Ectodermal cell (in vitro differentiated cells): ENCODE measurements around the gene SIGLEC5.

Experiments
- H3K27ac ChIP-seq: 2 replicates; pipeline ENCODE4 v1.7.0; 2013; ENCODE audit warnings: mild to moderate bottlenecking, low read depth, low read length; ENCODE audit not compliant: insufficient read depth, poor library complexity, severe bottlenecking
- H3K27me3 ChIP-seq: 2 replicates; pipeline ENCODE4 v1.7.0; 2013; ENCODE audit warnings: mild to moderate bottlenecking, low read length; ENCODE audit not compliant: insufficient read depth, control insufficient read depth, poor library complexity, severe bottlenecking
- H3K36me3 ChIP-seq: one replicate; pipeline ENCODE4 v1.7.0; 2013; ENCODE audit warnings: low read length; ENCODE audit not compliant: control insufficient read depth, insufficient read depth
- H3K4me1 ChIP-seq: one replicate; pipeline ENCODE4 v1.7.0; 2013; ENCODE audit warnings: low read length; ENCODE audit not compliant: control insufficient read depth, insufficient read depth
- H3K4me3 ChIP-seq: 2 replicates; pipeline ENCODE4 v1.7.0; 2013; ENCODE audit warnings: low read depth, low read length, control low read depth; ENCODE audit not compliant: insufficient read depth
- H3K9me3 ChIP-seq: 2 replicates; pipeline ENCODE4 v1.7.0; 2013; ENCODE audit warnings: mild to moderate bottlenecking, low read length, moderate library complexity; ENCODE audit not compliant: control insufficient read depth
- WGBS, 2 experiments: methylation state at CpG; one replicate each; pipeline ENCODE4 v1.1.7; 2013; ENCODE audit warnings: missing lambda C conversion rate in 2 of 2; 5-methylcytosine and 5-hydroxymethylcytosine counted together

SIGLEC5 gene

DNA sequence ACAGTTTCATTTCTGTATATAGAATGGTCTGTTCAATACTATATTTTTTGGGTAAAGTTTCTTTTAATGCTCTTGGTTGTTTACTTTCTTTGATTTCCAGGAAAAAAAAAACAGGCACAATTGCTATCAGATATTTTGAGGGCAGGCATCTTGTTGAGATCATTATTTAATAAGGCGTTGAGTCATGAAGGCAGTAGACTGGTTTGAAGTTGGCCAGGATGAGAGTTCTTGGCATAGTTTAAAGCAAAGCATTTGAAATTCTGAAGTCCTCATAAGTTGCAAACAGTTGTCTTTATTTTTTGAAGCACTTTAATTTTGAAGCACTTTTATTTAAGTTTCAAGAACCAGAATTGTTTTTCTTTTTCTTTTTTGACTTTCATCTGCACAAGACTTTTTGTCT is 61.7 kb downstream of the SIGLEC5 start:
- Histone ChIP-seq H3K36me3 (peaks cover 5% of the 10 kb centered on the region), H3K4me1 (peaks cover 6% of the 10 kb centered on the region), H3K4me3 (no peak overlapping the region), H3K27ac (no peak overlapping the region), H3K27me3 (peaks cover 28% of the 10 kb centered on the region), H3K9me3 (no peaks in the 10 kb centered on the region)
- 83 to 86% methylated on average over 1 of the region's 1 CpG for WGBS, 2 experiments

DNA sequence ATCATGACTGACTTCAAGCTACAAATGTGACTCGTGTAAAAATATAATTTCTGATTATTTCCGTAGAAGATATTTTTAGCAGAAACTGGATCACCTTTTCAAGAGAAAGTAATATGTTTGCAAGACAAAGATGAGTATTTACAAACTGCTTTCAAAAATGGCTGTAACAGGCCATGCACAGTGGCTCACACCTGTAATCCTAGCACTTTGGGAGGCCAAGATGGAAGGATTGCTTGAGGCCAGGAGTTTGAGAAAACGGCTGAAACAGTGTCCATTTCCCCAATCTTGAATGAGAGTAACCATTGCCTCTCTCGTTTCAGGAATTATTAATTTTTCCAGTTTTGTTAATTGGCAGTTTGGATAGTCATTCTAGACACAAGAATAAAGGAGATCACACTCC is 62.6 kb downstream of the SIGLEC5 start:
- H3K4me3 ChIP-seq, result no peak overlapping the region
- 85 to 92% methylated on average over 4 of the region's 4 CpGs for WGBS, 2 experiments
- H3K27me3 ChIP-seq, result peaks cover 28% of the 10 kb centered on the region
- H3K27ac ChIP-seq, result no peak overlapping the region
- H3K9me3 ChIP-seq, result no peaks in the 10 kb centered on the region
- H3K4me1 ChIP-seq, result peaks cover 6% of the 10 kb centered on the region
- no peaks in the 10 kb centered on the region for H3K36me3 ChIP-seq

DNA sequence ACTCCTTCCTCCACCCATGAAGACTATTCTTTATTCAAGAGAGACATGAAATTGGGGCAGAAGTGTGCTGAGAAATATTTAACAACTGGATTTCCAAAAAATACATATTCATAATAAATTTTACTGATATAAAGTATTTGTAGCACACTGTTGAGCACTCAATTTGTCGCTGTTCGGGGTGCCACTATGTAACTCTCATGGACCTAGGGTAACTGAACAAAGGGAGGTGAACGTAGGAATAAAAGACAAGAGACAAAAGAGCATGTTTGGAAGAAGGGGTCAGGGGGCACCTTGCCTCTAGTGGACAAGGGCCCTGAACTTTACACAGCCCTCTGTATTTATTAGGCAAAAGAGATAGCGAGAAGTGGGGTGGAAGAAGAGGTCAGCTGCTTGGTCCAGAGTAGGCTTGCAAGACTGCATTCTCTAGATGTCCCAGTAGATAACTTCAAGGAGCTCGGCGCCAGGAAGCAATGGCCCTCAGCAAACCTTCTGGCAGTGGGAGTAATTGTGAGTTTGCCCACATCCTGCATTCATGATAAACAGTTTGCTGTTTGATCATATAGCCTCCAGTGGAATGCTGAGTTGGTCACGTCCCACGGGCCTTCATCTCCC is 63.6 kb downstream of the SIGLEC5 start:
- Histone ChIP-seq H3K27ac (no peak overlapping the region), H3K27me3 (peaks cover 28% of the 10 kb centered on the region), H3K36me3 (no peaks in the 10 kb centered on the region), H3K4me3 (no peak overlapping the region), H3K4me1 (no peaks in the 10 kb centered on the region), H3K9me3 (no peaks in the 10 kb centered on the region)
- 81 to 85% methylated on average over 8 of the region's 8 CpGs for WGBS, 2 experiments

DNA sequence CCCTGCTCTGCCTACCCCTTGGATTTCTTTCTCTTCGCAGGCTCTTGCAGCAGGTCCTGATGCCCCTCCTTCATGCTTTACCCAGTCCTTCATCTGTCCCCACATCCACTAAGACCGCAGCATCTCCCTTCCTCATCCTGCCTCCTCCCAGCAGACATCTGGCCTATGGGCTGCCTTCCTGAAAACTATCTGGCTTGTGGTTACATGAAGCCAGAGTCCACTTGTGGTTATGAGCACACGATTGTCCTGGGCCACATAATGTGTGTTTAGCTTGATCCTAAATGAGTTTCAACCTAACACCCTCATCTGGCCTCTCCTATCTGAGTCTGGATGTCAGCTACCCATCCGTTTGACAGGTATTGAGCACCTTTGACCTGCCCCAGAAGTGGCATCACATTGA is 64.6 kb downstream of the SIGLEC5 start:
- Histone ChIP-seq H3K27me3 (peaks cover 28% of the 10 kb centered on the region), H3K4me3 (no peak overlapping the region), H3K9me3 (no peaks in the 10 kb centered on the region), H3K27ac (no peak overlapping the region), H3K36me3 (no peaks in the 10 kb centered on the region), H3K4me1 (no peaks in the 10 kb centered on the region)
- 67 to 73% methylated on average over 4 of the region's 4 CpGs for WGBS, 2 experiments

DNA sequence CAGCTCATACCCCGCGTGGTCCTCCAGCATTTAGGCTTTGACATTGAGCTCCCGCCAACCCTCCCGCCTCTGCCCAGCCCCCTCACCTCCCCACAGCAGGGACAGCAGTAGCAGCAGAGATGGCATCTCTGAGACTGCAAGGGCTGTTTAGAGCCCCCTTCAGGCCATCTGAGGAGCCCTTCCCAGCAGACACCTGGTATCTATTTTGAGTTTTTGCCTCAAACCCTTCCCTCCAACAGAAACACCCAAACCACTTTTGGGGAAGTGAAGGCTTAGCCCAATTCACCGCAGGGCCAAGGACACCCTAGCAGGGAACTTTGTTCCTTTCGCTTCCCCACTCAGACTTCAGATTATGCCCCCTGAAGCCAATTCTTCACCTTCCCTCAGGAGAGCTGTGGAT is 65.4 kb downstream of the SIGLEC5 start:
- no peaks in the 10 kb centered on the region for H3K4me1 ChIP-seq
- no peak overlapping the region for H3K27ac ChIP-seq
- WGBS, 2 experiments, result 44 to 46% methylated on average over 6 of the region's 6 CpGs
- H3K27me3 ChIP-seq, result peaks cover 30% of the 10 kb centered on the region
- no peaks in the 10 kb centered on the region for H3K9me3 ChIP-seq
- no peaks in the 10 kb centered on the region for H3K36me3 ChIP-seq
- no peak overlapping the region for H3K4me3 ChIP-seq
